MV-4-11 (cell line): Measurements from ENCODE around the gene CYSTM1.
A peak's percentile ranks its signal among the peaks of the same experiment; 100 is the strongest.

Source experiments
- DNase-seq: peaks from one replicate; lab custom pipeline; 2025; lab: John Stamatoyannopoulos, UW

CYSTM1 gene

DNA sequence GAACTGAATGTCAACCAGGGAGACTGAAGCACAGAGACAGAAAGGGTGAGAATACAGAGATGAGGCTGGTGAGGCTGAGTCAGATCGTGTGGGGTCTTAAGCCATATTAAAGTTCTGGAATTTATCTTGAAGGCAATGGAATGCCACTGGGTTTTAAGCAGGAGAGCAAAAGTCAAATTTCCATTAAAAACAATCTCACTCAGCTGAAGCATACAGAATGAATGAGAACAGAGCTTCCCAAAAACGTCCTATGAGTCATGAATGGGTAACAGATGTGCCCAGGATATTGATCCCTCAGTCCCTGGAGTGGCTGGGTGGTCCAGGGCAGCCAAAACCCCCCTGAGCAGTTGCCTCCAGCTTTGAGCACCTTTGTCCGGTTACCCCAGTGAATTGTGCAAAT, 83.0 kb downstream of the CYSTM1 start:
- DNase-seq, result no peak

- DNase-seq, result no peak
Observed at GRCh38 chr5:140258873-140259272, 83.9 kb downstream of the CYSTM1 start.

DNA sequence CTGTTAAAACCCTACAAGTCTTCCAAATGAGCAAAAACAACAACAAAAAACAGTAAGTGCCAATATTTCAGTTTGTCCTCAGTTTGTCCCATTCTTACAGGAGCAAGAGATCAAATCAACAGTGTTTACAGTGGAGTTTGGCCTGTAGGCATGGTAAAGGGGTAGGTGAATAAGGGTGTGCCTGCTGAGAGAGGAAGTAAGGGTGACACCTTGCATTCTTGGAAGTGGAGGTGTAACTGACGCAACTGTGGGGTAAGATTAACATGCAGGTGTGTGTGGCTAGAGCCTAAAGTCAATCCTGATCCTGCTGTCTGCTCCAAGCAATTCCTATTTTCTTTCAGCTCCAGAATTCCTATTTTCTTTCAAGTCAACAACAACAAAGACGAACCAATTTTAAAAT, 84.5 kb downstream of the CYSTM1 start:
- no peak for DNase-seq

- DNase-seq, result no peak
Observed at GRCh38 chr5:140260089-140260656, 85.2 kb downstream of the CYSTM1 start.

DNA sequence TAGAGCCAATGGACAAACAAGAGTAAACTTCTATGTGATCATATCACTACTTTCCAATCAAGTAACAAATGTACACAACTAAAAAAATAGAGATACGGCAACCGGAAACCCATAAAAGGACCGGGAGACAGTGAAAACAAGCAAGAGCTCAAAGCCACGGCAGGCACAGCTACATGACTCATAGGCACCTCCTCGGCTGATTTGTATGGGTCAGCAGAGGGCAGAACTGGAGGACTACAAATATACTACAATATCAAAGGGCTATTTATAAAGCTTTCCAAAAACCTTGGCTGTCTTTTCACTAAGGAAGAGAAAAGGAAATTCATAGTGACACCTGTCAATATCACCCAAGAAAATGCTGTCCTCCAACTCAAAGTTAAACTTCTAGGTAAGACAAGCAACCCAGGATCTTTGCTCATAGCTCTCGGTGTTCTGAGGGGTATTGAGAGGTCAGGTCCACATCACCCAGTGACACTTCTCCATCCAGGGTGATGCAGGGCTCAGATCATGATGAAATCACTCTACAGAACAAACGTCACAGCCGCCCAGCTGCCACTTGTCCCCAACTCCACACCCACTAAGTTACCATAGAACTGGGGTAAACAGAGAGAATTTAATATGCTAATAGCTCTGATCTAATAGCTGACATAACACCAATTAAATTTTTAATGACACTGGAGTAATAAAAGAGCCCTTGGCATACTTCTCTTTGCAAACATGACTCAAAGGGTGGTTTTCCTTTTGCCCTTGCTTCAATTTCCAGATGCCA, 86.6 kb downstream of the CYSTM1 start:
- peak; percentile 75 for DNase-seq

DNA sequence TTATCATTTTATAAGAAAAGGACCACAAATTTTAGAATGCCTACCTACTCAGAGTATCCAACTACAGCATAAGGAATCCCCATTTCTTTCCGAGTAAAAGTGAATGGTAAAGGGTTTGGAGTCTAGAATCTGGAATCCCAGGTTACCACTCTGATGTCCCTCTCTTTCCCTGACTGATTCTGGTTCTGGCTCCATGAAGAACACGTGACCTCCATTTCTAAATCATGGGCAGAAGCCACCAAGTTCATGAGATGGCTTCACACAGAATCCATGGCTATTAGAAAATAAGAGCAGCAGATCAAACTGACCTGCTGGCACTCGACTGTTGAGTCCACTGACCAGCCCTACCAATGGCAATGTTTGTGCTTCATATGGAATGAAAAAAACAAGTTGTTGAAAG, 87.2 kb downstream of the CYSTM1 start:
- no peak for DNase-seq

DNA sequence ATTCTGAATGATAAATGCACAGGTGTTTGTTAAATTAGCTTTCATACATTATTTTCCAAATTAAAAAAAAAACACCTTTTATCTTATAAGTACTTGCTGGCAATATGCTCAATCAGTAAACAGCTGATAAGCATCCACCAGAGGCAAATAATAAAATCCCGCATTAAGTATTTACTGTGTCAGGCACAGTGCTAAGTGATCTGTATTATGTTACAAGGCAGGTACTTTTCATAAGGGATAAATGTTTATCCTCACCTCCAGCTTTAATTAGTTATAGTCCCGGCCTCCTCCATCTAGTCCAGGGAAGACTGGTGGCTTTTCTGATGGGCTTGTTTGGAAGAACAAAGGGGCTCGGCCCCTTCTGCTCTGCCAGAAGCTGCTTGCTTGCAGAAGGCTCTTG, 87.9 kb downstream of the CYSTM1 start:
- DNase-seq, result no peak

DNA sequence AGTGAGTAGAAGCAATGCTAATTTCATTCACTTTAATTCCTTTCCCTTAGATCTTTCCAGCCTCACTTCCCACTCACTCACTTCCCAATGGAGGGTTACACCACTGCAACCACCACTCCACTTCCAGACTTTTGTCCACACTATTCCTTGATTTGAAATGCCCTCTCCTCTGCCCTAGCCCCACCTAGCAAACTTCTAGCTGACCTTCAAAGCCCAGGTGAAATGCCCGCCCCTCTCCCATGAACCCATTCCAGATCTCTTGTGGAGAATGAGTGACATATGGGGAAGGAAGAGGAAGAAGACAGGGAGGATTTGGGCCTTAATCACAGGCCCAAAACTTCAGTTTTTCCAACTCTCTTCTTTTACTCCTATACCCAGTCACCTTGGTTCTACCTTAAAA, 90.9 kb downstream of the CYSTM1 start:
- no peak for DNase-seq

- no peak for DNase-seq
Observed at GRCh38 chr5:140266471-140267200, 91.6 kb downstream of the CYSTM1 start.

DNA sequence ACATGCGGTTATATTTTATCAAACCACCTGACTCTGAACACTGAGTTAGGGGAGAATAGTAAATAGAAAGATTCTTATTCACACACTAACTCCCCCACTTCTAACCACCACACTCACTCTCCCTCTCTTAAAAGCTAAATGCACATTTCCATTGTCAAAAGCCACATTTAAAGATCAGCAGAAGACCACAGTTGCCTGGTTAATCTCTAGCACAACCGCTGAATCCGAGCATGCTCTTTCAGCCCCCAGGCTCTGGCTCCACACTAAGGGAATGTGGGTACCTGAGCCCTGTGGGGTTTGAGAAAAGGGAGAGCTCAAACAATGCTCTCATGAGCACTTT, 92.2 kb downstream of the CYSTM1 start:
- DNase-seq, result peak; percentile 46

GRCh38 chr5:140267559-140268018, 92.6 kb downstream of the CYSTM1 start:
- DNase-seq, result peak; percentile 71

DNA sequence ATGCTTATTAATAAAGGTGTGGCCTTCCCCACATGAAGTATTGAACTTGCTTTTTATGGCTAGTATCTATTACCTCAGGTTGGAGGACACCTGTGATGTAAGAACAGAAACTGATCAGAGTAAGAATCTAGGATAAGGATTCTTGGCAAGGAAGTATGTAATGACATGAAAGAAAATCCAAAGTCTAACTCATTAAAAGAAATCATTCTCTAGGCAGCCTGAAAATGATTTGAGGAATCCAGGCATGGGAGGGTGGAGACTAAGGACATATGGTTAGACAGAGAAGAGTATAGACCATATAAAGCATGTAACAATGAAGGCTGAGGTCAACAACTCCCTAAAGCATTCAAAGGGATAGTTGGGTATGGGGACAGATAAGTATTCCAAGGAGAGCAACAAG, 95.0 kb downstream of the CYSTM1 start:
- no peak for DNase-seq

GRCh38 chr5:140273401-140273877, 98.5 kb downstream of the CYSTM1 start:
- peak; percentile 98 for DNase-seq

GRCh38 chr5:140275837-140276236, 100.8 kb downstream of the CYSTM1 start:
- no peak for DNase-seq

- no peak for DNase-seq
Observed at GRCh38 chr5:140282266-140282665, 107.3 kb downstream of the CYSTM1 start.

GRCh38 chr5:140284013-140284412, 109.0 kb downstream of the CYSTM1 start:
- DNase-seq, result no peak

GRCh38 chr5:140286424-140286823, 111.4 kb downstream of the CYSTM1 start:
- DNase-seq, result no peak

DNA sequence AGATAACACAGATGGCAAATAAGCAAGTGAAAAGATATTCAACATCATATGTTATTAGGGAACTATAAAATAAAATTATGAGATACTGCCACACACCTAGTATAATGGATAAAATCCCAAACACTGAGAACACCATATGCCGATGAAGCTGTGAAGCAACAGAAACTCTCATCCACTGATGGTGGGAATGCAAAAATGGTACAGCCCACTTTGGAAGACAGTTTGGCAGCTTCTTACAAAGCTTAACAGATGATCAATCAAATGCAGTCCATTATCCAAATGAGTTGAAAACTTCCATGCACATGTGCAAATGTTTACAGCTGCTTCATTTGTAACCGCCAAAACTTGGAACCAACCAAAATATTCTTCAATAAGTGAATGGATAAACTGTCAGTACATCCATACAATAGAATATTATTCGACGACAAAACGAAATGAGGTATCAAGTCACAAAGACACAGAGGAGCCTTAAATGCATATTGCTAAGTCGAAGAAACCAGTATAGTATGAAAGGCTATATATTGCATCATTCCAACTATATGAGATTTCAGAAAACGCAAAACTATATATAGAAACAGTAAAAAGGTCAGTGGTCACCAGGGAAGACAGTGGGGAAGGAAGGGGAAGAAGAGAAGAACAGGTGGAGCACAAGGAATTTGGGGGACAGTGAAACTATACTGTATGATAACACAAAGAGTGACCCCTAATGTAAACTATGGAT, 113.0 kb downstream of the CYSTM1 start:
- no peak for DNase-seq

- DNase-seq, result no peak
Observed at GRCh38 chr5:140292212-140293036, 117.4 kb downstream of the CYSTM1 start.
